ENCODE data around the gene VSIG10L2.

Gene VSIG10L2

DNA sequence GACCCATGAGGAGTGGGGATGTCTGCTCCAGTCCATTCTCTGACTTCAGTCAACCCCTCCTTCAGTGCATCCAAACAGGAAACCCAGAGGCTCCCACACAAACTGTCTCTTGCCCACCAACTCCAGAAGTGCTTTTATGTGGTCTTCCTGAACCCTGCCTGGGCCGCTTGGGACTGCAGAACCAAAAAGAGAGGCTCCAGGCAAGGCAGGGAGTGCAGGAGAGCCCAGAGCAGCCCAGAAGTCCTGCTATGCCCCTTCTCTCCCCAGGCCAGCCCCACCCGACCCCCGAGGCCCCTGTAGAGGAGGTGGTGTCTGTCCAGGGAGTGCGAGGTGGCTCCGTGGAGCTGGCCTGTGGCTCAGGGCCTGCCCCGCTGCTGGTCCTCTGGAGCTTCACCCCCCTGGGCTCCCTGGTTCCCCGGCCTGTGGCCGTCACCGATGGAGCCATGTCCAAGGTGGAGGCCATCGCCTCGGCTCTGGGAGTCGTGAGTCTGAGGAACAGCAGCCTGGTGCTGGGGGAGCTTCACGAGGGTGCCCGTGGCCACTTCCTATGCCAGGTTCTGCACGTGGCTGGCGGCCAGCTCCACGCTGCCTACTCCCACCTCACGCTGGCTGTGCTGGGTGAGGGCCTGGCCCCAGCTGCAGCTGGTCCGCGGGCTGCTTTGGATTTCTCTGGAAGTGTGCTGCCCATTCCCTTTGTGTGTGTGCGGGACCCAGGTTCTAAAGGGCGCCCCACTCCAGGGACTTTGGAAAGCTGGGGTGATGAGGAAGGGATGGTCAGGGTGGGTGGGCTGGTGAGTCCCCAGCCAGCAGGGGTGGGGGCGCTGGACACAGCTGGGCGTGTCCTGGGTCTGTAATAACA is 1.8 kb downstream of the VSIG10L2 start:
- DNase-seq (ENCODE audit: low read depth) = no peak

DNA sequence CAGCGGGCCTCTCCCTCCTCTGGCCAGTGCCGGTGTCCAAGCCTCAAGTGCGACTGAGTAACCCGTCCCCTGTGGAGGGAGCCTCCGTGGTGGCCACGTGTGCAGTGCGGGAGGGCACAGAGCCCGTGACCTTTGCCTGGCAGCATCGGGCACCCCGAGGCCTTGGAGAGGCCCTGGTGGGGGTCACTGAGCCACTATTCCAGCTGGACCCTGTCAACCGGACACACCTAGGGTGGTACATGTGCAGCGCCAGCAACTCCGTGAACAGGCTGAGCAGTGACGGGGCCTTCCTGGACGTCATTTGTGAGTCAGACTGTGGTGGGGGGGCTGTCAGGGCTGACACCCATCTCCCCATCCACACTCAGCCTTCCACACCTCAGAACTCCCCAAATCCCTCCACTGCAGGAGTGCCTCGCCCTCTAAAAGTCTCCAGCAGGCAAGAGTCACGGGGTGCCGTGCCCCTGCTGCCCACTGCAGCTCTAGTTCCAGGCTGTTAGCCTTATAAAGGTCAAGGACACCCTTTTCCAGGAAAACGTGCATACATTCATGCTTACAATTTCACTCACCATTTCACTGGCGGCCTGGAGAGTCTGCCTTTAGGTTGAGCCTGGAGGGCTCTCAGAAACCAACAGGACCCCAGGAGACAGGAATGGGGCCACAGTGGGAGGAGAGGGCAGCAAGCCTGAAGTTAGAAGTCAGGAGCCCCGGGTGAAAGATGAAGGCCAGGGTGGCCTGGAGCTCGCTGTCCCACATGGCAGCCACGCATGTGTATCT is 2.6 kb downstream of the VSIG10L2 start:
- no peak for DNase-seq (ENCODE audit: low read depth)

DNA sequence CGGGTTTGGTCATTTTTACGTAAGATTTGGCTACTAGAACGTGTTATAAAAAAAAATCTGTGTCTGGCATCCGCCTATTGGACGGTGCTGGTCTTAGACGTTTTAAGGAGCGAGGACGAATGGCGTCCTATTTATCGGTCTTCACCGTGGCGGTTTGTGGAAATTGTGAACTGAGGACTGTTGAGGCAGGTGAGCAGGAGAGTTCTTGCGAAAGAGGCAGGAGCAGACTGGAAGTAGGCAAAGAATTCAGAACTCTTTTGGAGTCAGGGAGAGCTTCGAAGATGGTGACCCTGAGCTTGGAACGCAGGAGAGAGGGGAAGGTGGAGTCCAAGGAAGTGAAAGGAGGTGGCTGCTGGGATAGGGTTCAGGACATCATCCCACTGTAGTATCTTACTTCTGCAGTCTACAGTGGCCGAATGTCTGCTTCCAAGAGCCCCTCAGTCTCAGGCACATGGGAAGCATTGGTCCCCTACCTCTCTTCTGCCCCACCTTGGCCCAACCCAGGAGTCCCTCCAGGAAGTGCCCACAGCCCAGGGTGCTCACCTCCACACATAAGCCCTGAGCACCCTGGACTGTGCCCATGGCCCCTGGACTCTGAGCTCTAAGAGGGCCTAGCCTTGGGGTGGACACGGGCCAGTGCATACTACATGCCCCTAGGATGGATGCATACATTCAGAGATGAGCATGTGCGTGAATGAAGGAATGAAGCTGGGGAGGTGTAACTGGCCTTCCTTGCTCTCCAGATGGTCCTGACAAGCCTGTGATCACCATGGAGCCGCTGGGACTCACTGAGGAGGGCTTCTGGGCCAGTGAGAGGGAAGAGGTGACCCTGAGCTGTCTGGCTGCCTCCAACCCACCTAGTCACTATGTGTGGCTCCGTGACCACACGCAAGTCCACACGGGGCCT is 3.7 kb downstream of the VSIG10L2 start:
- no peak for DNase-seq (ENCODE audit: low read depth)

DNA sequence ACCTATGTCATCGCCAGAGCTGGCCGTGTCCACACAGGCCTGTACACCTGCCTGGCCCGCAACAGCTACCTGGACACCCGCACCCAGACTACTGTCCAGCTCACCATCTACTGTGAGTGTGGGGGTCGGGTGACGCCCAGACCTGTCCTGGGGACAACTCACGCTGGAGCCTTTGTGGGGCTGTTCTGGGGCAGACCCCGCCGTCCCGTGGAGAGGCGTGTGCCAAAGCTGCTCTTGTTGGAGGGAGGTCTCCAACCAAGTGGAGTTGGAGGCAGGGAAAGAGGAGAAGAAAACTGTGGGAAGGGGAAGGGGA is 4.3 kb downstream of the VSIG10L2 start:
- no peak for DNase-seq (ENCODE audit: low read depth)

DNA sequence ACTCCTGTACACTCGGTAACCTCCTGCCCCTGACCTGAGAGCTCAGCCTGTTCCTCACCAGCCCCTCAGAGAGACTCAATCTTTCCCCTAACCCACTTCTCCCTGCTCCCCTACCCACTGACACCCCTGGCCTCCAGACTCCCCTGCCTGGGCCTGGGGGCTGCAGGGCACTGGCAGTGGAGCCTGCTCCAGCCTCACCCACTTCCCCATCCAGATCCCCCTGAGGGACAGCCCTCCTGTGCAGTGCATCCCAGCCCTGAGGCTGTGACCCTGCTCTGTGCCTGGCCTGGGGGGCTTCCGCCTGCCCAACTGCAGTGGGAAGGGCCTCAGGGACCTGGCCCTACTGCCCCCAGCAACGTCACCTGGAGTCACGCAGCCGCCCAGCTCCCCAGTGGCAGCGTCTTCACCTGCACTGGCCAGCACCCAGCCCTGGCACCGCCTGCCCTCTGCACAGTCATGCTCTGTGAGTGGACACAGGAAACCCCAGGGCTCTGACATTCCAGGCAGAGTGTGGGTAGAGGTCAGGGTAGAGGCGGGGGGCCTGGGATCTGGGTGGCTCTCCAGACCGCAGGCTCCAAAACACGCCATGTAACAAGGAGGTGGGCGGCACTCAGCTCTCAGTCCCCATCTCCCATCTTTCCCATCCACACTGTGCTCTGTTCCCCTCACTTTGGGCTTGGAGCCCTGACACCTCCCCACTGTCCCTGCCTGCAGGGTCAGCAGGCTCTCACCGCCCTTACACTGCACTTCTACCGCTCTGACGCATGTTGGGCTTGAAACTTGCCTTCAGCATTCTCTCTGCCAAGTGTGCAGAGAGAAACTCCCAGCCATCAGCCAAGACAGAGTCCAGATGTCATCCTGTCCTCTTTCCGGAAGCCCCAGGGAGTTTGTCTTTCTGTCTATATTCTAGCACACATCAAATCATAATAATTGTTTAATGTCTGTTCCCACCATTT is 5.1 kb downstream of the VSIG10L2 start:
- no peak for DNase-seq (ENCODE audit: low read depth)

DNA sequence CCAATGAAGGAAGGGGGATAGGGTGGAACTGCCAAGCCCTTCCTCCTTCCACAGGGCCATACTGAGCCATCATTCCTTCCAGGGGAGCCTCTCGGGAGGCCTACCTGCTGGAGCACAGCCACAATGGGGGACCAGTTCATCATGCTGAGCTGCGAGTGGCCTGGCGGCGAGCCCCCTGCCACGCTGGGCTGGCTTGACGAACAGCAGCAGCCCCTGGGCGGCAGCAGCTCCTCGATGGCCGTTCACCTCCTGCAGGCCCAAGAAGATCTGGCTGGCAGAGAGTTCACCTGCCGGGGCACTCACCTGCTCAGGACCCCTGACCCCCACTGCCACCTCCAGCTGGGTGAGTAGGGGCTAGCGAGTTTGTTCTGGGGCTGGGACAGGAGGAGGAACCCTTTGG is 5.9 kb downstream of the VSIG10L2 start:
- DNase-seq (ENCODE audit: low read depth) = no peak

DNA sequence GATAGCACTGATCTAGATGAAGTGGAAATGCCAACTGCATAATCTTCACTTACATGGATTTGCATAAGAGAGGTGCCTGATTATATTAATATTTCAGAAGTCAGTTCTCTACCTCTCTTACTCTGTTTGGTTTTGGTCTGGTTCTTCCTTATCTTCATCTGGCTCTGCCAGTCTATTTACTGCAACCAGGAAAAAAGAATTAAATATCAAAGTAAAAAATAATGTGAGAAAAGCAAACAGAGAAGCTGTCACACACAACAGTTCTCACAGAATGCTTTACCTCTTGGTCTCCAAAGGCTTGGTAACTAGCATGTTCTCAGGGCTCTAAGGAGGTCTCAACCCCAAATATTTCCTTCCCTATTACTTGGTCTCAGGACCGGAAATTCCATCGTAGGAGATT is 6.7 kb downstream of the VSIG10L2 start:
- no peak for DNase-seq (ENCODE audit: low read depth)

DNA sequence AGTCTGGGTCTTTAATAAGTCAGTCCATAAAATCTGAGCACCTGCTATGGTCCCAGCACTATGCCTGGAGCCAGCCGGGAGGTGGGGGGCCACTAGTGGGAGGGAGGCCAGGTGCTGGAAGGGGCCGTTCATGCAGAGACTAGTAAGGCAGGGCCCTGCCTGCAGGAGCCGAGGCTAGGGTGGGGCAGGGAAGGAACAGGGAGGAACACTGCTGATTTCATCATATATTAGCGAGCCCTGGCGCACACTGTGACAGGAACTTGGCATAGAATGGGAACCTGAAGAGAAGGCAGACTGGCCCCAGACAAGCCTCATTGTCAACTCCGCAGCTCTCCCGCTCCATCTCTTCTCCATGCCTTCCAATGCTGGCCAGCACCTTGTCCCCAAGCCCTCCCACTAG is 7.1 kb downstream of the VSIG10L2 start:
- DNase-seq (ENCODE audit: low read depth) = no peak

DNA sequence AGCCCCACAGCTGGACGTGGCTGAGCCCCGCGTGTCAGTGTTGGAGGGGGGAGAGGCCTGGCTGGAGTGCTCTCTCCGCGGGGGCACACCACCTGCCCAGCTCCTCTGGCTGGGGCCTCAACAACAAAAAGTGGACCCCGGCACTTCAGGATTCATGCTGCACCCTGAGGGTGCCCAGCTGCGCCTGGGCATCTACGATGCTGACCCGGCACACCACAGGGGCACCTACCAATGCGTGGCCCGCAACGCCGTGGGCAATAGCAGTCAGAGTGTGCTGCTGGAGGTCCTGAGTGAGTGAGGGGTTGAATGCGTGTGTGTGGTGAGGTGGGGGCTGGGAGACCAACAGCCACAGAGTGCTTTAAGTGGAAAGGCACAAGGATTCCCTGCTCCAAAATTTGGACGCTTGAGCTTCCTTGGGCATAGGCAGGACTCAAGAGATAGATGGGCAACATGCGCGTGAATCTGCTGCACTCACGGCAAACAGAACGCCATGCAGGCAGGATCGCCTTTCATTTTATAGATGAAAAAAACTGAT is 7.6 kb downstream of the VSIG10L2 start:
- no peak for DNase-seq (ENCODE audit: low read depth)

DNA sequence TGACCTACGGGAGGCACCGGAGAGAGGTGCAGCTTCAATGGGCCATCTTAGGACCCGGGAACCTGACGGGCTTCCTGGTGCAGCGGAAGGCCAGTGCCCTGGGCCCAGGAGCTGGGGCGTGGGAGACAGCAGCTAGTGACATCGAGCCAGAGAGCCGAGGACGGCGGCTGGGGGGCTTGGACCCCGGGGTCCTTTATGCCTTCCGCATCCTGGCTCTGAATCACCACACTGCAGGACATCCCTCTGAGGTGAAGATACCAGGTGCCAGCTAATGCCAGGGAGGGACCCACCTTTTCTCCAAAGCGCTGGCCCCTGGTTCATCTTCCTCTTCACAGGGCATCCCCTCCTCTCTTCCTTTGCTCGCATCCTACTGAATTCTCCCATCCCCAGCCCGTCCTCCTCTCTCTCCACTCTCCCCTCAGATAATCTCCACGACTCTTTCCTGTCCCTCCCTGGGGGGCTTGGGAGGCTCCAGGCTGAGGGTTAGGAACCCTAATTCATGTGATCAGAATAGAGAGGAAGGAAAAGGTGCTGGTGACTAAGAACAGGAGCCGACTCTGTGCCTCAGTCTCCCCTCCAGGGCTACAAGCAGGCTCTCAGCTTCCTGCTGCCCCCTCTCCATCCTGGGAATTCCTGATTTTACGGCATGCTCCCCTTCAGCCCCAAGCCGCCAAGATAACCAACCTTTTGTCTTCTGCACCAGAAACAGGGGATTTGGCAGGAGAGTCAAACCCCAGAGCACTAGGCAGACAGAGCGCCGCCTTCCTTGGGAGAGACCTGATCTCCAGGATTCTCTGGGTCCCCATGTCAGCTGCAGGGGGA is 8.5 kb downstream of the VSIG10L2 start:
- no peak for DNase-seq (ENCODE audit: low read depth)

DNA sequence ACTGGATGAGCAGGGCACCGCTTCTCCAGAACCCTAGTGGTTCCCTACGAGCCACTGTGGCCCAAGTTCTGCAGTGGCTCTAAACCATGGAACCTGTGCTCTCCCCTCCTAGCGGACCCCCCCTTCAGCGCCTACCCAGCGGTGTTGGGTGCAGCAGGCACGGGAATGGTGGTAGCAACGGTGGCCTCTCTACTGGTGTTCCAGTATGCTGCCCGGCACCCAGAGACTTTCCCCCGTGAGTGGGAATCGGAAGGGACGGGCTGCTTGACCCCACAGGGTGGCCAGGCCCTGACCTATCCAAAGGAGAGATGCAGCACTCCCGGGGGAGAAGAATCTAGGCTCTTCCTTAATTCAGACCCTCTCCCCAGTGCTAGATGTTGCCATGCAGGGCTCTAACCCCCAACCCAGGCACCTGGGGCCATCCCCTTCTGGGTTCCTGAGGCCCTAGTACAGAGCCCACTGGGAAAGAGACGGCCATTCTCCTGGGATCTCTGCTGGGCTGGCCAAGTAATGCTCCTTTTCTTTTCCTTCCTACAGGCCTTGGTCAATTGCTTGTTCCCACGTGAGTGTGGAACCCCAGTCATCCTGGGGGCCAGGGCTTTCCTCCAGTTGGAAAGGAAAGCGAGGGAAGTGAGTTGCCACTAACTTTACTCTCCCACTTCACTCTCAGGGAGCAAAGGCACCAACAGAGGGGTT is 9.2 kb downstream of the VSIG10L2 start:
- no peak for DNase-seq (ENCODE audit: low read depth)

DNA sequence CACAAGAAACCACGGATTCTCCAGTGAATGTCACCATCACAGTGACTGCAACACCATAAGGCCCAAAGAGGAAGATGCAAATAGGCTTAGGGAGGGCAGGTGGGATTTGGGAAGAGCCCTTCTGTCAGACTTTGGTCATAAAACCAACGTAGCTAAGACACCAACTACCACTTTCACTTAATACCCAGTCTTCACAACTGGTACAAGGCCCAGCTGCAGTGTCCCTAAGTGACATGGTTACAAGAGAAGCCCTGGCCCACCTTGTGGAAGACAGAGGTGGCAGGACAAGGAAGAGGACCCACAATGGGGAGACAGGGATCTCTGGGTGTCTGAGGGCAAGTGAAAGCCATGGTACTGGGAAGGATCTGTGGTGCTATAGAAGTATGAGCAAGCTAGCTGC is 10.0 kb downstream of the VSIG10L2 start:
- no peak for DNase-seq (ENCODE audit: low read depth)

DNA sequence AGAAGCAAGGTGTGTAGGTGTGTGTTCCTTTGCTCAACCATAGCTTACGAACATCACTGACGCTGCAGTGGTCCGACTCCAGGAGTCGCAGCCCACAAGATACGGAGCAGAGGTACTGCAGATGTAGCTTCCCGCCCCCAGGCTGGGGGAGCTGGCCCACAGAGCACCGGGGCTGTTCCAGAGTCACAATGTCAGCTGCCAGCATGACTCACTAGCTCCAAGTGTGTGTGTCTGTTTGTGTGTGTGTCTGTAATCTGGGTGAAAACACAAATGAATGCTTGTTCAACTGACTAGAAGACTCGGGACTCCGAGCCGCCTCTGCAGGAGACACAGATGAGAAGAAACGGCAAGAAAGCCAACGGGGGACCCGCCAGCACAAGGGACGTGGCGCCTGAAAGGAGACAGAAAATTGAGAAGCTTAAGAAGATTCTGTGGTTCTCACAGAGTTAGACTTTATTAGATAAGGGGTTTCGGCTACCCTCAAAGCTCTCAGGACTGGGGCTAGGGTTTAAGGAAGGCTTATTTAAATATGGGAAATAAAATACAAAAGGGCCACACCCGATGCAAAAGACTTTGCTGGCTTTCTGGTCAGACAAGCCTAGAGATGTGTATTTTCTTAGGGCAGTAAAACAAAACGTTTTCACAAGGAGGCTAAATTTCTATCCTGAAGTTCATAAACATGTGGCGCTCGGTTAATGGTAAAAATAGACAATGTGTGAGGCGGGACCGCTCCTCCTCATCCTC is 10.7 kb downstream of the VSIG10L2 start:
- no peak for DNase-seq (ENCODE audit: low read depth)

DNA sequence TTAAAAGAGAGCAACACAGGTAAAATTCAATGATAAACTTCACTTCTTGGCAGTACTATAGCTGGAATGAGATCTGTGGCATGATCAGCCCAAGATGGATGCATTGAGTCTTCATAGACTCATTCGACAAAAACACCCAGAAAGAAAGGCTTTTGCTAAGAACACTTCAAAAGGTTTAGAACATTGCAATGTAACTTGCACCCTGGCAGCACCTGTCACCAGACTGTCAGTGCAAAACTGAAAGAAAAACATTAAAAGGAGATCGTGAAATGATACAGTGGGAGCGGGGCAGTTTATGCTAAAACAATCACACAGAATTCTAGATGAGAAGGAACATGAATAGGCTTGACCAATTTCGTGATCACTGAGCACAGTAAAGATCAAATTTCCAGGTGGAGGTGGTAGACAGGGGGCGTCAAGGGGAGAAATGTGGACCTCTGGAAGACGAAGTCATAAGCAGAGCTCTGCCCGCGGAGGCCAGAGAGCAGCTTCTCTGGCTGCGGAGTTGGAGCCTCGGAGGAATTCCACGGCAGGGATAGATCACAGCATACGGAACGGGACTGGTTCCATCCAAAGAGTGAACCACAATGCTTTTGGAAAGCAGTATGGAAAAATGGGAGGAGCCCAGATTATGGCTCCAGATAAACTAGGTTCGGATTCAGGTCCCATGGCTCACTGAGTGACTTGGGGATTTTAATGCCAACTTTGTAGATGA is 11.9 kb downstream of the VSIG10L2 start:
- DNase-seq (ENCODE audit: low read depth) = no peak

DNA sequence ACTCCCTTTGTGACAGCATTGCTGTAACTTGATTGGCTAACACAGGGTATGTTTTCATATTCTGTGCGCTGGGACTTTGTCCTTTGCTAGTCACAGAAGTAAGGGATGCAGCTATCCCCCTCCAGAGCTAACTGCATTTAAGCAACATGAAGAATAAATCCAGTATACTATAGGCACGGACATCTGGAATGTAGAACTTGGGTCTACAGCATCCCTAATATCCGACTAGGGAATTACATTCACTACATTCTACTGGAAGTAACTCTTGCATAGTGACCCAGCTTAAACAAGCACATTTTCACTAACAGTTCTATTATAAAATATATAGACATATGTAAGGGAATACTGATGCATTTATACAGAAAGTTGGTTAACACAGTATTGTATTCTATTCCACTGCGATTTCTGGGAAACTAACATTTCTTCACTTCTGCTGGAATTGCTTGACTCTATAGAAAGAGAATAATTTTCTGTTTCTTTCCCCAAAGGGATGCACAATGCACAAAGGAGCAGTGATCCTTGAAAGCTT is 13.1 kb downstream of the VSIG10L2 start:
- no peak for DNase-seq (ENCODE audit: low read depth)

DNA sequence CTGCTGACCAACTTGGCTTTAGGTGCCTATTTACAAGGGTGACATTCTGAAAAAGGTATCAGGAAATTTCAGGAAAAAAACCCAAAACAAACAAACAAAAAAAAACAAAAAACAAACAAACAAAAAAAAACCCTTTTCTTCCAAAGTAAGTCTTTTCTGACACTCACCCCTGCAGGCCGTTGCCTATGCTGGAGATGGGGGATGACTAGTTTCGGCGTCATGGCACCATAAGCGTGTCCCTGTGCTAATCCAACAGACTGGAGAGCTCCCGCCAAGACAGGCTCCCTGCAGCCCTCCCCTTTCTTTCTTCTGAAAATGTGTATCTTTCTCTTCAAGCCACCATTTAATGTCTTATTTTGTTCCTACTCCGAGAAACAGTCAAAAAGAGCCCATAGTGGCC is 13.7 kb downstream of the VSIG10L2 start:
- no peak for DNase-seq (ENCODE audit: low read depth)

DNA sequence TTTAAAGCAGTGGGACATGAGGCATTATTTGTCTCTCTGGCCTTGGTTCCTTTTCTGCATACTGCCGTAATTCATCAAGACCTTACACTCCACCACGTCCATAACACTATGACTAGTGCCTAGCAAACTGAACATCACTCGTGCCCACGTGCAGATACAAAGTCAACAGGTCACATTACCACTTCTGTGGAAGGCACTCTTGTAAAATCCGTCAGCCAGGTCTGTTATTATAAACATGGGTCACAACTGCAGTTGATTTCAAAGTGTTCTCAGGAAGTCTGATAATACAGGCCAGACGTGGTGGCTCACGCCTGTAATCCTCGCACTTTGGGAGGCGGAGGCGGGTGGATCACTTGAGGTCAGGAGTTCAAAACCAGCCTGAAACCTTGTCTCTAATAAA is 14.1 kb downstream of the VSIG10L2 start:
- no peak for DNase-seq (ENCODE audit: low read depth)

DNA sequence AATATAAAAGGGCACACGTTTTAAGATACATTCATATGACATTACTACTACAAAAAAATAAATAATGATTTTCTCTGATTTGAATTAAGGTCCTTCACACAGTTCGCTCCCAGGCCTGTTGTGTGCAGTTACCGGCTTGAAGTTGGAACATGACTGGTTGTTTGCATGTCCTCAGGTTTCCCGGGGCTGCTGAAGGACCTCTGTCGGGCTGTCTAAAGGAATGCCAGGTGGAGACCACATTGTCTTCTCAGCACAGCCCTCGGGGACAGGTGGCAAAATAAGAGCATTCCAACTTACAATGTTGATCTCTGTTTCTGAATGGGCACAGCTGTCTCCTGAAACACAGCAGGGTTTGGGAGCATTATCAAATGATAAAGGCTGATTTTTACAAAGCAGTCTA is 14.9 kb downstream of the VSIG10L2 start:
- DNase-seq (ENCODE audit: low read depth) = no peak

Data from stimulated activated CD8-positive, alpha-beta memory T cell treated with anti-CD3 and anti-CD28 coated beads, Interleukin-7, amount 100 ng/mL, for 24 hours (primary cell).